ENCODE measurements around the gene TERT.

DNA sequence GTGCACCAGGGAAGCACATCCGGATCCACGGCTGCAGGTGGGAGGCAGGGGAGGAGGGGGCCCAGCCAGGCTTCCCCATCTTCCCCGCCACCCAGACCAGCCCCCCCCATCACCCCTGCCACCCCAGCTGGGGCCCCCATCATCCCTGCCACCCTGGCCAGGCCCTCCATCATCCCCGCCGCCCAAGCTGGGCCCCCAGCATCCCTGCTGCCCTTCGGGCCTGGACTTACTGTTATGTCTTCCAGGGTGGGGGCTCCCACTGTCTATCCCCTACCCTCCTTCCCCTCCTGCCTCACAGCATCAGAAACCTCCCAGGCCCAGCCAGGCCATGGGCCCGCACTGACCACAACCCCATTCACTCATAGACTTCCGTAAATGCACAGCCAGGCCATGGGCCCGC, 42.2 kb downstream of the TERT start:
- TF ChIP-seq, protein P1, sequence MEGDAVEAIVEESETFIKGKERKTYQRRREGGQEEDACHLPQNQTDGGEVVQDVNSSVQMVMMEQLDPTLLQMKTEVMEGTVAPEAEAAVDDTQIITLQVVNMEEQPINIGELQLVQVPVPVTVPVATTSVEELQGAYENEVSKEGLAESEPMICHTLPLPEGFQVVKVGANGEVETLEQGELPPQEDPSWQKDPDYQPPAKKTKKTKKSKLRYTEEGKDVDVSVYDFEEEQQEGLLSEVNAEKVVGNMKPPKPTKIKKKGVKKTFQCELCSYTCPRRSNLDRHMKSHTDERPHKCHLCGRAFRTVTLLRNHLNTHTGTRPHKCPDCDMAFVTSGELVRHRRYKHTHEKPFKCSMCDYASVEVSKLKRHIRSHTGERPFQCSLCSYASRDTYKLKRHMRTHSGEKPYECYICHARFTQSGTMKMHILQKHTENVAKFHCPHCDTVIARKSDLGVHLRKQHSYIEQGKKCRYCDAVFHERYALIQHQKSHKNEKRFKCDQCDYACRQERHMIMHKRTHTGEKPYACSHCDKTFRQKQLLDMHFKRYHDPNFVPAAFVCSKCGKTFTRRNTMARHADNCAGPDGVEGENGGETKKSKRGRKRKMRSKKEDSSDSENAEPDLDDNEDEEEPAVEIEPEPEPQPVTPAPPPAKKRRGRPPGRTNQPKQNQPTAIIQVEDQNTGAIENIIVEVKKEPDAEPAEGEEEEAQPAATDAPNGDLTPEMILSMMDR (IDR thresholded peaks at IDR 0.05) = no peak
- no peak for TF ChIP-seq EZH2 (IDR thresholded peaks at IDR 0.05)
